HG03139 (cell line): ENCODE data around the gene LRBA.
"Not testable (repeated sequence)": the region's sequence is repeated elsewhere in the genome, so short reads cannot be mapped to it uniquely, and the experiment has no call there.

Experiments
- ATAC-seq: cut with Tn5 transposase; IDR thresholded peaks from one replicate; pipeline ENCODE4 v1.9.1; 2021; ENCODE audit not compliant: unreplicated experiment

LRBA gene

GRCh38 chr4:150525321-150525868 is 489.7 kb downstream of the LRBA start:
- ATAC-seq = no peak

GRCh38 chr4:150518559-150518958 is 496.5 kb downstream of the LRBA start:
- ATAC-seq = no peak

- no peak for ATAC-seq
Measured at GRCh38 chr4:150515135-150515534, 499.9 kb downstream of the LRBA start.

GRCh38 chr4:150514709-150515108 is 500.4 kb downstream of the LRBA start:
- ATAC-seq = no peak

GRCh38 chr4:150510176-150510865 is 504.8 kb downstream of the LRBA start:
- no peak for ATAC-seq

GRCh38 chr4:150507656-150508055 is 507.4 kb downstream of the LRBA start:
- ATAC-seq = not testable (repeated sequence)

GRCh38 chr4:150501983-150502382 is 513.1 kb downstream of the LRBA start:
- no peak for ATAC-seq

- ATAC-seq = no peak
Measured at GRCh38 chr4:150501009-150501727, 513.9 kb downstream of the LRBA start.

- ATAC-seq = no peak
Measured at GRCh38 chr4:150497612-150498011, 517.5 kb downstream of the LRBA start.

GRCh38 chr4:150495550-150495949 is 519.5 kb downstream of the LRBA start:
- no peak for ATAC-seq

- no peak for ATAC-seq
Measured at GRCh38 chr4:150493851-150494250, 521.2 kb downstream of the LRBA start.

GRCh38 chr4:150491132-150492049 is 523.7 kb downstream of the LRBA start:
- ATAC-seq = no peak

GRCh38 chr4:150482581-150482980 is 532.5 kb downstream of the LRBA start:
- ATAC-seq = no peak

GRCh38 chr4:150479657-150480056 is 535.4 kb downstream of the LRBA start:
- ATAC-seq = no peak

- no peak for ATAC-seq
Measured at GRCh38 chr4:150477869-150478268, 537.2 kb downstream of the LRBA start.

GRCh38 chr4:150476776-150477175 is 538.3 kb downstream of the LRBA start:
- ATAC-seq = no peak

- no peak for ATAC-seq
Measured at GRCh38 chr4:150475763-150476162, 539.3 kb downstream of the LRBA start.

GRCh38 chr4:150464523-150464922 is 550.6 kb downstream of the LRBA start:
- ATAC-seq = no peak

- no peak for ATAC-seq
Measured at GRCh38 chr4:150462743-150463142, 552.3 kb downstream of the LRBA start.

- no peak for ATAC-seq
Measured at GRCh38 chr4:150461957-150462356, 553.1 kb downstream of the LRBA start.

- no peak for ATAC-seq
Measured at GRCh38 chr4:150457802-150458201, 557.3 kb downstream of the LRBA start.
